ENCODE data around the gene SUCLG1. TPM values are rescaled to one million over a fixed set of nuclear protein-coding genes. Genes with fewer than 3 reads are reported as not detected.
"Not testable (repeated sequence)": the region's sequence is repeated elsewhere in the genome, so short reads cannot be mapped to it uniquely, and the experiment has no call there.

Gene SUCLG1
- total RNA-seq, 4 donors from 2014 or later: 66.6 to 90.6 (median 78.0) TPM

GRCh38 chr2:84417453-84418145 is 41.5 kb downstream of the SUCLG1 start:
- WGBS, 2 donors: 56 to 65% methylated on average over 4 of the region's 4 CpGs
- H3K4me1 ChIP-seq: no peaks in the 10 kb centered on the region
- DNase-seq: no peak
- peaks cover 0 to 8% (median 0%) of the 10 kb centered on the region in 3 donors for H3K36me3 ChIP-seq
- H3K27ac ChIP-seq: no peak overlapping the region
- no peaks in the 10 kb centered on the region for H3K27me3 ChIP-seq
- intact Hi-C loops (cut with DNase I): no loop called here
- H3K4me3 ChIP-seq: no peak overlapping the region
- H3K9me3 ChIP-seq: no peaks in the 10 kb centered on the region
- TF ChIP-seq POLR2A (IDR thresholded peaks at IDR 0.05) (no peak), CTCF (IDR thresholded peaks at IDR 0.05) (no peak)

- 72 to 85% methylated on average over 2 of the region's 2 CpGs for WGBS, 2 donors
- Histone ChIP-seq H3K9me3 (no peaks in the 10 kb centered on the region), H3K4me3 (no peak overlapping the region), H3K27me3 (no peaks in the 10 kb centered on the region), H3K36me3 (no peaks in the 10 kb centered on the region), H3K27ac (no peak overlapping the region), H3K4me1 (no peaks in the 10 kb centered on the region)
- no peak for DNase-seq
- no peak for TF ChIP-seq POLR2A (IDR thresholded peaks at IDR 0.05)
- TF ChIP-seq CTCF (IDR thresholded peaks at IDR 0.05): no peak
- intact Hi-C loops (cut with DNase I): no loop called here
These were observed 49.5 kb downstream of the SUCLG1 start for GRCh38 chr2:84409531-84409930.

GRCh38 chr2:84402111-84402510 is 57.0 kb downstream of the SUCLG1 start:
- H3K27me3 ChIP-seq; H3K27ac ChIP-seq; H3K4me1 ChIP-seq; H3K36me3 ChIP-seq; intact Hi-C loops (cut with DNase I); H3K4me3 ChIP-seq; H3K9me3 ChIP-seq; DNase-seq: not testable (repeated sequence)
- 71 to 74% methylated on average over 3 of the region's 3 CpGs for WGBS, 2 donors

GRCh38 chr2:84399839-84400238 is 59.2 kb downstream of the SUCLG1 start:
- WGBS, 2 donors: 71 to 89% methylated on average over 1 of the region's 1 CpG
- H3K4me1 ChIP-seq; H3K4me3 ChIP-seq; intact Hi-C loops (cut with DNase I); DNase-seq; H3K27ac ChIP-seq; H3K9me3 ChIP-seq; H3K27me3 ChIP-seq; H3K36me3 ChIP-seq: not testable (repeated sequence)

- intact Hi-C loops (cut with DNase I): no loop called here
- no peak for DNase-seq
- Histone ChIP-seq H3K4me1 (no peaks in the 10 kb centered on the region), H3K4me3 (no peak overlapping the region), H3K27ac (no peak overlapping the region), H3K9me3 (no peaks in the 10 kb centered on the region), H3K27me3 (no peaks in the 10 kb centered on the region), H3K36me3 (no peaks in the 10 kb centered on the region)
- WGBS, 2 donors: 26 to 45% methylated on average over 3 of the region's 3 CpGs
- TF ChIP-seq CTCF (IDR thresholded peaks at IDR 0.05) (no peak), POLR2A (IDR thresholded peaks at IDR 0.05) (no peak)
These were observed 63.3 kb downstream of the SUCLG1 start for GRCh38 chr2:84395820-84396219.

GRCh38 chr2:84394628-84395027 is 64.5 kb downstream of the SUCLG1 start:
- TF ChIP-seq CTCF (IDR thresholded peaks at IDR 0.05) (no peak), POLR2A (IDR thresholded peaks at IDR 0.05) (no peak)
- 45 to 47% methylated on average over 2 of the region's 2 CpGs for WGBS, 2 donors
- no peak for DNase-seq
- Histone ChIP-seq H3K4me3 (no peak overlapping the region), H3K36me3 (no peaks in the 10 kb centered on the region), H3K4me1 (no peaks in the 10 kb centered on the region), H3K9me3 (no peaks in the 10 kb centered on the region), H3K27ac (no peak overlapping the region), H3K27me3 (peaks cover 0 to 5% (median 0%) of the 10 kb centered on the region in 4 donors)
- intact Hi-C loops (cut with DNase I): no loop called here

Measured in esophagus squamous epithelium (tissue), 5 donors.